SU-DHL-6 (cell line): ENCODE measurements around the gene SUB1.

Source experiments
- H2AFZ ChIP-seq: fragments of 200-600 bp; sonication (generic); 2 replicates; pipeline ENCODE4 v1.6.1; 2014; ENCODE audit warnings: low read depth, mild to moderate bottlenecking, moderate library complexity, mixed read lengths, antibody characterized with exemption, low read length; ENCODE audit not compliant: severe bottlenecking
- H3F3A ChIP-seq: fragments of 200-600 bp; shearing (Covaris generic); 2 replicates; pipeline ENCODE4 v1.6.0; 2016; ENCODE audit warnings: antibody characterized with exemption, mild to moderate bottlenecking; ENCODE audit not compliant: insufficient read depth
- H3K27ac ChIP-seq: fragments of 200-600 bp; sonication (generic); 2 replicates; pipeline ENCODE4 v1.5.1; 2016; ENCODE audit warnings: low read depth, mild to moderate bottlenecking, low read length, moderate library complexity, mixed read lengths
- H3K27me3 ChIP-seq: fragments of 200-600 bp; sonication (generic), shearing (Covaris generic); 2 replicates; pipeline ENCODE4 v1.6.0; 2014; ENCODE audit warnings: mild to moderate bottlenecking, low read length
- H3K36me3 ChIP-seq: fragments of 200-600 bp; sonication (generic); 2 replicates; pipeline ENCODE4 v1.6.1; 2014; ENCODE audit warnings: mild to moderate bottlenecking, low read length, mixed read lengths
- H3K4me2 ChIP-seq: fragments of 300-600, 200-600 bp; shearing (Covaris generic), sonication (generic); 2 replicates; pipeline ENCODE4 v1.6.0; 2014; ENCODE audit warnings: low read length, low read depth, mild to moderate bottlenecking; ENCODE audit not compliant: poor library complexity, severe bottlenecking
- H3K4me3 ChIP-seq: fragments of 200-600 bp; sonication (generic); 2 replicates; pipeline ENCODE4 v1.5.1; 2014; ENCODE audit warnings: antibody characterized with exemption, low read length, mild to moderate bottlenecking, mixed read lengths; ENCODE audit not compliant: insufficient read depth, poor library complexity, severe bottlenecking
- H3K79me2 ChIP-seq: fragments of 200-600 bp; sonication (generic); 2 replicates; pipeline ENCODE4 v1.6.1; 2014; ENCODE audit warnings: mild to moderate bottlenecking, low read length, moderate library complexity; ENCODE audit not compliant: insufficient read depth
- H3K9ac ChIP-seq: fragments of 200-600 bp; sonication (generic); 2 replicates; pipeline ENCODE4 v1.7.0; 2014; ENCODE audit warnings: mild to moderate bottlenecking, low read length
- H3K9me2 ChIP-seq: fragments of 200-600 bp; sonication (generic); replicated peaks from 2 replicates; pipeline ENCODE4 v1.6.1; 2014; ENCODE audit warnings: low read length; ENCODE audit not compliant: insufficient read depth
- H3K9me3 ChIP-seq: fragments of 200-600 bp; sonication (generic); 2 replicates; pipeline ENCODE4 v1.6.1; 2014; ENCODE audit warnings: low read length, mixed read lengths; ENCODE audit not compliant: insufficient read depth
- H4K20me1 ChIP-seq: fragments of 200-600 bp; sonication (generic); 2 replicates; pipeline ENCODE4 v1.6.1; 2014; ENCODE audit warnings: low read depth, mild to moderate bottlenecking, antibody characterized with exemption, low read length, moderate library complexity, mixed read lengths
- EZH2phosphoT487 ChIP-seq: fragments of 200-600 bp; sonication (generic), shearing (Covaris generic); conservative IDR thresholded peaks from 2 replicates; pipeline ENCODE4 v1.6.1; 2018; ENCODE audit warnings: mild to moderate bottlenecking, antibody characterized with exemption, low read length, moderate library complexity, mixed read lengths
- TF ChIP-seq, protein P1 (sequence below): fragments of 200-600 bp; sonication (generic); IDR thresholded peaks from one replicate; pipeline ENCODE4 v1.5.1; 2017; ENCODE audit warnings: antibody characterized with exemption, mild to moderate bottlenecking, low read length, moderate library complexity; ENCODE audit not compliant: insufficient read depth, poor library complexity, severe bottlenecking

SUB1 gene

DNA sequence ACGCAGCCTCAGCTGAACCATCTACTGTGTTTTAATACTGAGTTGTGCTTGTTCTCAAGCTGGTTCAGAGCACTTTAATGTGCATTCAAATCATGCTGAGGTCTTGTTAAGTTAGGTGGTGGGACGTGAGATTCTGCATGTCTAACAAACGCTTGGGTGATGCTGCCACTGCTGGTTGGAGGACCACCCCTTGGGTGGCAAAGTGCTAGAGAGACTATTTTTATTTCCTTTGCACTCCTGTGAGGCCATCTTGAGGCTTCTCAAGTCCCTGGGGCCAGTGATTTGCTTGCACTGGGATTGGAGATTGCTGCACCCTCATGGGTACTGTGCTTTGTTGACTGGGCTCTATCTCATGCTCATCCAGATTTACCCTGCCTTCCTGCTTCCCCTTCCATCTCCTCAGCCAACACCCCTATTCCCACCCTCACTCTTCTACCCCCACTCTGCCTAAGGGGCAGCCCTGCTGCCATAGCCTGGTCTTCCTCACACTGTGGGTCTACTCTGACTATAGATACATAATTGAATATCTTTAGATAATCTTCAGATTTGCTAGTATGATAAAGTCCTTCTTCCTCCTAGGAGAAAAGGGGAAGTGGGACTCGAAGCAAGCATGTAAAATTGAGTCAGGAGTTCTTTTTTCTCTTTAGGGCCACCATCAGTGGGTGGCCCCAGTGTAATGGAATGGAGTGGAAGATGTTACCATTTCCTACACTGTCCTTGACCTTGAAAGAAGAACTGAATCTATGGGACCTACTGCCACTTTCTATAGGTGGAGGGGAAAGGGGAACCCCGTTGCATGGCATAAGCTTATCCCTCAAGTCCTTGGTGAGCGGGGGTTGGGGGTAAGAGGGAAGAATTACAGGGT lies 45.1 kb upstream of the SUB1 start:
- TF ChIP-seq EZH2phosphoT487: no peak
- TF ChIP-seq, protein P1, sequence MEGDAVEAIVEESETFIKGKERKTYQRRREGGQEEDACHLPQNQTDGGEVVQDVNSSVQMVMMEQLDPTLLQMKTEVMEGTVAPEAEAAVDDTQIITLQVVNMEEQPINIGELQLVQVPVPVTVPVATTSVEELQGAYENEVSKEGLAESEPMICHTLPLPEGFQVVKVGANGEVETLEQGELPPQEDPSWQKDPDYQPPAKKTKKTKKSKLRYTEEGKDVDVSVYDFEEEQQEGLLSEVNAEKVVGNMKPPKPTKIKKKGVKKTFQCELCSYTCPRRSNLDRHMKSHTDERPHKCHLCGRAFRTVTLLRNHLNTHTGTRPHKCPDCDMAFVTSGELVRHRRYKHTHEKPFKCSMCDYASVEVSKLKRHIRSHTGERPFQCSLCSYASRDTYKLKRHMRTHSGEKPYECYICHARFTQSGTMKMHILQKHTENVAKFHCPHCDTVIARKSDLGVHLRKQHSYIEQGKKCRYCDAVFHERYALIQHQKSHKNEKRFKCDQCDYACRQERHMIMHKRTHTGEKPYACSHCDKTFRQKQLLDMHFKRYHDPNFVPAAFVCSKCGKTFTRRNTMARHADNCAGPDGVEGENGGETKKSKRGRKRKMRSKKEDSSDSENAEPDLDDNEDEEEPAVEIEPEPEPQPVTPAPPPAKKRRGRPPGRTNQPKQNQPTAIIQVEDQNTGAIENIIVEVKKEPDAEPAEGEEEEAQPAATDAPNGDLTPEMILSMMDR: no peak
- Histone ChIP-seq H3K4me2 (no peak overlapping the region), H2AFZ (no peak overlapping the region), H3K27me3 (no peaks in the 10 kb centered on the region), H3K9me3 (no peaks in the 10 kb centered on the region), H3K36me3 (no peaks in the 10 kb centered on the region), H4K20me1 (no peaks in the 10 kb centered on the region), H3K9me2 (no peaks in the 10 kb centered on the region), H3K79me2 (no peaks in the 10 kb centered on the region), H3F3A (no peaks in the 10 kb centered on the region), H3K9ac (no peak overlapping the region), H3K4me3 (no peak overlapping the region), H3K27ac (no peak overlapping the region)

DNA sequence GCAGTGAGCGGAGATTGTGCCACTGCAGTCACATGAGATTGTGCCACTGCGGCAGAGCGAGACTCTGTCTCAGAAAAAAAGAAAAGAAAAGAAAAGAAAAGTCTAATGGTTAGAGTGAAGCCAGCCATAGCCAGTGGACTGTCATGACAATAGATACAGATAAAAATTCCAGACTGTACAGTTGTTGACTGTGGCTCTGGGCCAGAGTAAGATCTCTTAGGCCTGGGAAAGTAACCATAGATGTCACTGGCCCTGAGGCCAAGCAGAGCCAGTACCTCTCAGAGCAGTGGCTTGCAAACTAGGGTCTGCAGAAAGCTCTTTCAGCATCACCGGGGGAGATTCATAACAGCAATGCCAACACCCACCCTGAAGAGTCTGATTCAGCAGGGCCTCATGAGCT lies 44.1 kb upstream of the SUB1 start:
- Histone ChIP-seq H3K4me3 (no peak overlapping the region), H3F3A (no peaks in the 10 kb centered on the region), H3K36me3 (no peaks in the 10 kb centered on the region), H3K9me2 (no peaks in the 10 kb centered on the region), H3K4me2 (no peak overlapping the region), H3K9me3 (no peaks in the 10 kb centered on the region), H4K20me1 (no peaks in the 10 kb centered on the region), H2AFZ (no peak overlapping the region), H3K9ac (no peak overlapping the region), H3K27ac (no peak overlapping the region), H3K27me3 (no peaks in the 10 kb centered on the region), H3K79me2 (no peaks in the 10 kb centered on the region)
- no peak for TF ChIP-seq EZH2phosphoT487
- TF ChIP-seq, protein P1: no peak

DNA sequence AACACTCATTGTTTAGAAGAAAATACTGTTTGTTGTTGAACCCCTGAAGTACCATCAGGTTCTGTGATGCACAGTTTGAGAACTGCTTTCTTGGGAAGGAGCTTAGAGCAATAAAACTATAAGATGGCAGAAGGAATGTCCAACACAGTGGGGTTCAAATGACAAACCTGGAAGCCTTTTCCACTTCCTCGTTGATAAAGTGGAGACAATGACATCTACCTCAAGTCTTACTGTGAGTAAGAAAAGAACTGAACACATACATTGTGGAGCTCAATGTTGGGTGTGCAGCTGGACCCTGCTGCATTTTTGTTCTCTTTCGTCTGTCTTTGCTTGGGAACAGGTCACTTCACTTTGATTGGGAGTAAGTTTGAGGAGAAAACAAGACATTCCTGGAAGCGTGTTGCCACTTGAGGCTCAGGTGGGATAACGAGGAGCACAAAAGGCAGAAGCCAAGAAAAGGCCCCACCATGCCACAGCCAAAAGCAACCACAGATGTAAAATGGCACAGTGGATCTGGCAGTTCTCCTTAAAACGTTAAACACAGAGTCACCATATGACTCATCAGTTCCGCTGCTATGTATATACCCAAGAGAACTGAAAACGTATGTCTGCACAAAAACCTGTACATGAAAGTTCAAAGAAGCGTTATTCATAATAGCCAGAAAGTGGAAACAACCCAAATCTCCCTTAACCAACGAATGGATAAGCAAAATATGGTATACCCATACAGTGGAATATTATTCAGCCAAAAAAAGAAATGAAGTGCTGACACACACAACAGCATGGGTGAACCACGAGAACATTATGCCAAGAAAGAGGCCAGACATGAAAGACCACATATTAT lies 42.9 kb upstream of the SUB1 start:
- no peak for TF ChIP-seq EZH2phosphoT487
- TF ChIP-seq, protein P1: no peak
- Histone ChIP-seq H3F3A (no peaks in the 10 kb centered on the region), H3K4me3 (no peak overlapping the region), H3K27ac (no peak overlapping the region), H3K36me3 (no peaks in the 10 kb centered on the region), H2AFZ (no peak overlapping the region), H4K20me1 (no peaks in the 10 kb centered on the region), H3K4me2 (no peak overlapping the region), H3K79me2 (no peaks in the 10 kb centered on the region), H3K9me3 (no peaks in the 10 kb centered on the region), H3K9me2 (no peaks in the 10 kb centered on the region), H3K9ac (no peak overlapping the region), H3K27me3 (no peaks in the 10 kb centered on the region)
